H9 (cell line): ENCODE data around the gene C1QA. TPM values are rescaled to one million over a fixed set of nuclear protein-coding genes. Genes with fewer than 3 reads are reported as not detected.

ENCODE experiments used
- DNase-seq: peaks from one replicate; pipeline ENCODE4 v3.0.0-alpha.2; 2017
- H2AFZ ChIP-seq: one replicate; pipeline ENCODE4 v1.6.1; 2013; ENCODE audit warnings: mild to moderate bottlenecking, low read length, control low read depth, moderate library complexity
- H2AK5ac ChIP-seq: 2 replicates; pipeline ENCODE4 v1.6.1; 2013; ENCODE audit warnings: low read length, control low read depth, mixed read lengths; ENCODE audit not compliant: insufficient read length
- H2BK120ac ChIP-seq: one replicate; pipeline ENCODE4 v1.6.1; 2013; ENCODE audit warnings: low read depth, mild to moderate bottlenecking, low read length, control low read depth, inconsistent platforms; ENCODE audit not compliant: poor library complexity, severe bottlenecking
- H2BK12ac ChIP-seq: 2 replicates; pipeline ENCODE4 v1.6.1; 2013; ENCODE audit warnings: low read length, control low read depth, mixed read lengths, low read depth; ENCODE audit not compliant: insufficient read length
- H2BK15ac ChIP-seq: 2 replicates; pipeline ENCODE4 v1.6.1; 2013; ENCODE audit warnings: low read depth, low read length, control low read depth
- H2BK20ac ChIP-seq: one replicate; pipeline ENCODE4 v1.6.1; 2013; ENCODE audit warnings: low read depth, mild to moderate bottlenecking, low read length, control low read depth, inconsistent platforms; ENCODE audit not compliant: poor library complexity, severe bottlenecking
- H2BK5ac ChIP-seq: 2 replicates; pipeline ENCODE4 v1.6.1; 2013; ENCODE audit warnings: low read length, control low read depth, mixed read lengths; ENCODE audit not compliant: insufficient read length
- H3K14ac ChIP-seq: 2 replicates; pipeline ENCODE4 v1.6.1; 2013; ENCODE audit warnings: low read length, control low read depth; ENCODE audit not compliant: insufficient read depth
- H3K18ac ChIP-seq: 2 replicates; pipeline ENCODE4 v1.6.1; 2013; ENCODE audit warnings: low read depth, mild to moderate bottlenecking, mixed read lengths, low read length, control low read depth; ENCODE audit not compliant: insufficient read length
- H3K23ac ChIP-seq: 2 replicates; pipeline ENCODE4 v1.6.1; 2013; ENCODE audit warnings: low read length, control low read depth, mixed read lengths, low read depth; ENCODE audit not compliant: insufficient read length
- H3K23me2 ChIP-seq: 2 replicates; pipeline ENCODE4 v1.6.1; 2013; ENCODE audit warnings: low read depth, mild to moderate bottlenecking, mixed read lengths, low read length, control low read depth; ENCODE audit not compliant: insufficient read length, poor library complexity, severe bottlenecking
- H3K27ac ChIP-seq: 2 replicates; pipeline ENCODE4 v1.5.1; 2013; ENCODE audit warnings: low read length, control low read depth, mixed read lengths, low read depth; ENCODE audit not compliant: insufficient read length
- H3K27me3 ChIP-seq: 2 replicates; pipeline ENCODE4 v1.6.1; 2013; ENCODE audit warnings: low read length, control low read depth, inconsistent platforms; ENCODE audit not compliant: insufficient read depth
- H3K4ac ChIP-seq: 2 replicates; pipeline ENCODE4 v1.6.1; 2013; ENCODE audit warnings: low read depth, mild to moderate bottlenecking, control low read depth, inconsistent platforms, low read length, moderate library complexity
- H3K4me1 ChIP-seq: 2 replicates; pipeline ENCODE4 v1.6.1; 2013; ENCODE audit warnings: low read length, control low read depth, inconsistent platforms; ENCODE audit not compliant: insufficient read depth
- H3K4me2 ChIP-seq: 2 replicates; pipeline ENCODE4 v1.6.1; 2013; ENCODE audit warnings: low read length, control low read depth, mixed read lengths; ENCODE audit not compliant: insufficient read length, insufficient read depth
- H3K56ac ChIP-seq: 2 replicates; pipeline ENCODE4 v1.6.1; 2013; ENCODE audit warnings: low read depth, mild to moderate bottlenecking, mixed read lengths, low read length, control low read depth; ENCODE audit not compliant: insufficient read length
- H3K79me1 ChIP-seq: 2 replicates; pipeline ENCODE4 v1.6.1; 2013; ENCODE audit warnings: low read depth, mild to moderate bottlenecking, moderate library complexity, low read length, control low read depth, inconsistent platforms; ENCODE audit not compliant: insufficient read depth, poor library complexity, severe bottlenecking
- H3K79me2 ChIP-seq: 2 replicates; pipeline ENCODE4 v1.6.1; 2013; ENCODE audit warnings: low read length, control low read depth, inconsistent platforms; ENCODE audit not compliant: insufficient read depth
- H3K9ac ChIP-seq: 2 replicates; pipeline ENCODE4 v1.6.1; 2013; ENCODE audit warnings: low read length, control low read depth, mixed read lengths; ENCODE audit not compliant: insufficient read length; ENCODE audit errors: extremely low read depth
- H3K9me3 ChIP-seq: one replicate; pipeline ENCODE4 v1.6.1; 2013; ENCODE audit warnings: low read depth, low read length, inconsistent platforms; ENCODE audit not compliant: control insufficient read depth
- H3T11ph ChIP-seq: one replicate; pipeline ENCODE4 v1.6.1; 2013; ENCODE audit warnings: mild to moderate bottlenecking, low read length, control low read depth, inconsistent platforms
- H4K20me1 ChIP-seq: one replicate; pipeline ENCODE4 v1.6.1; 2013; ENCODE audit not compliant: control insufficient read depth, insufficient read length, insufficient read depth
- H4K5ac ChIP-seq: 2 replicates; pipeline ENCODE4 v1.6.1; 2013; ENCODE audit warnings: low read depth, mild to moderate bottlenecking, mixed read lengths, low read length, control low read depth; ENCODE audit not compliant: insufficient read length
- H4K8ac ChIP-seq: replicated peaks from 2 replicates; pipeline ENCODE4 v1.6.1; 2013; ENCODE audit warnings: low read length, control low read depth, mixed read lengths, low read depth; ENCODE audit not compliant: insufficient read length
- H4K91ac ChIP-seq: 2 replicates; pipeline ENCODE4 v1.6.1; 2013; ENCODE audit warnings: low read depth, mild to moderate bottlenecking, moderate library complexity, mixed read lengths, low read length, control low read depth; ENCODE audit not compliant: insufficient read length
- H3K27ac Mint-ChIP-seq, 3 experiments: 2 replicates in 2 of 3; 3 replicates in 1 of 3; pipeline ENCODE4 v1.8.0; 2020 to 2021; ENCODE audit warnings: mixed read lengths in 3 of 3, mild to moderate bottlenecking in 1 of 3, moderate library complexity in 1 of 3
- H3K27me3 Mint-ChIP-seq: 2 replicates; pipeline ENCODE4 v1.8.0; 2021; ENCODE audit warnings: low read depth, mild to moderate bottlenecking, moderate library complexity, mixed read lengths
- H3K36me3 Mint-ChIP-seq, 3 experiments: 2 replicates in 2 of 3; 3 replicates in 1 of 3; pipeline ENCODE4 v1.8.0; 2020 to 2021; ENCODE audit warnings: low read depth in 3 of 3, mixed read lengths in 3 of 3; ENCODE audit not compliant: insufficient read depth in 1 of 3
- H3K4me1 Mint-ChIP-seq, 2 experiments: 2 replicates each; pipeline ENCODE4 v1.8.0; 2020; ENCODE audit warnings: mixed read lengths in 2 of 2
- H3K4me3 Mint-ChIP-seq, 2 experiments: 2 replicates in 1 of 2; 3 replicates in 1 of 2; pipeline ENCODE4 v1.8.0; 2020 to 2021; ENCODE audit warnings: mild to moderate bottlenecking in 2 of 2, mixed read lengths in 2 of 2, moderate library complexity in 1 of 2
- H3K9me3 Mint-ChIP-seq, 2 experiments: 2 replicates in 1 of 2; 3 replicates in 1 of 2; pipeline ENCODE4 v1.8.0; 2020; ENCODE audit warnings: mild to moderate bottlenecking in 2 of 2, mixed read lengths in 2 of 2, moderate library complexity in 1 of 2
- WGBS: extraction: QIAGEN DNeasy Blood & Tissue Kit; methylation state at CpG from one replicate; pipeline ENCODE4 v1.1.7; 2013; ENCODE audit warnings: missing lambda C conversion rate, low lambda C conversion rate, mixed read lengths; ENCODE audit not compliant: insufficient read length; ENCODE audit errors: extremely low coverage; 5-methylcytosine and 5-hydroxymethylcytosine counted together
- total RNA-seq: library from RNA; stranded (reverse); gene quantifications from 2 replicates; pipeline ENCODE4 v1.2.1, GENCODE V29; 2021
- TF ChIP-seq, protein P1 (sequence below): fragments of 200-600 bp; sonication (generic); conservative IDR thresholded peaks from 3 replicates; pipeline ENCODE4 v1.8.0; 2021; ENCODE audit warnings: antibody characterized with exemption, mild to moderate bottlenecking

The C1QA gene
- total RNA-seq, 1 experiment from 2014 or later = not detected

DNA sequence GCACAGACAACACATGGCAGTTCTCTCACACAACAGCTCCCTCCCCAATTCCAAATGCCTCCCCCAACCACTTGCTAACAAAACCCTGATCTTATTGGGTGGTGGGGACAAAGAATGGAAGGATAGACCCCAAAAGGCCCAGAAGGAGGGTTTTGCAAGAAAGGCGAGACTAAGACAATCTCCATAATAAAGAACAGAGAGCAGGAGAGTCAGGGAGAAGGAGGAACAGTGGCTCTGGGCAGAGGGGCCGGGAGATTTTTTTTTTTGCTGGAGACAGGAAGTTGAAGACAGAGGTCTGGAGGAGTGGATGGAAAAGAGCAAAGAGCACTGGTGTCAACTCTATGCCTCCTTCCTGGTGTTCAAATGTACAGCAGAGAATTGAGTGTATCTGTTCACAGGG lies 6.5 kb upstream of the C1QA start:
- Histone ChIP-seq H3K18ac (no peak overlapping the region), H2BK12ac (no peak overlapping the region), H4K8ac (no peak overlapping the region), H2BK5ac (no peak overlapping the region), H3K79me1 (no peaks in the 10 kb centered on the region), H4K20me1 (no peaks in the 10 kb centered on the region), H2BK20ac (no peak overlapping the region), H3K14ac (no peak overlapping the region), H3K23me2 (no peaks in the 10 kb centered on the region), H3K4ac (no peak overlapping the region), H2BK120ac (no peak overlapping the region), H2AK5ac (no peak overlapping the region), H4K91ac (no peak overlapping the region), H3K9me3 (no peaks in the 10 kb centered on the region), H3K27me3 (no peaks in the 10 kb centered on the region), H3K4me2 (peak overlapping the region; percentile 17), H3K79me2 (no peaks in the 10 kb centered on the region), H3K27ac (no peak overlapping the region), H2AFZ (no peak overlapping the region), H2BK15ac (no peak overlapping the region), H3K9ac (no peak overlapping the region), H4K5ac (no peak overlapping the region), H3T11ph (no peak overlapping the region), H3K23ac (no peak overlapping the region), H3K4me1 (peaks cover 5% of the 10 kb centered on the region), H3K56ac (no peak overlapping the region)
- Mint-ChIP-seq H3K4me1 (peaks cover 56 to 65% of the 10 kb centered on the region in 2 experiments), H3K27me3 (peaks cover 6% of the 10 kb centered on the region), H3K27ac (peak overlapping the region in 2 of 3 experiments; percentile 49 to 87; a peak in 5 of 7 replicates), H3K36me3 (no peaks in the 10 kb centered on the region), H3K9me3 (peaks cover 0 to 6% of the 10 kb centered on the region in 2 experiments; a peak in 1 of 5 replicates), H3K4me3 (peak overlapping the region in 1 of 2 experiments; percentile 55; a peak in 3 of 5 replicates)
- TF ChIP-seq, protein P1, sequence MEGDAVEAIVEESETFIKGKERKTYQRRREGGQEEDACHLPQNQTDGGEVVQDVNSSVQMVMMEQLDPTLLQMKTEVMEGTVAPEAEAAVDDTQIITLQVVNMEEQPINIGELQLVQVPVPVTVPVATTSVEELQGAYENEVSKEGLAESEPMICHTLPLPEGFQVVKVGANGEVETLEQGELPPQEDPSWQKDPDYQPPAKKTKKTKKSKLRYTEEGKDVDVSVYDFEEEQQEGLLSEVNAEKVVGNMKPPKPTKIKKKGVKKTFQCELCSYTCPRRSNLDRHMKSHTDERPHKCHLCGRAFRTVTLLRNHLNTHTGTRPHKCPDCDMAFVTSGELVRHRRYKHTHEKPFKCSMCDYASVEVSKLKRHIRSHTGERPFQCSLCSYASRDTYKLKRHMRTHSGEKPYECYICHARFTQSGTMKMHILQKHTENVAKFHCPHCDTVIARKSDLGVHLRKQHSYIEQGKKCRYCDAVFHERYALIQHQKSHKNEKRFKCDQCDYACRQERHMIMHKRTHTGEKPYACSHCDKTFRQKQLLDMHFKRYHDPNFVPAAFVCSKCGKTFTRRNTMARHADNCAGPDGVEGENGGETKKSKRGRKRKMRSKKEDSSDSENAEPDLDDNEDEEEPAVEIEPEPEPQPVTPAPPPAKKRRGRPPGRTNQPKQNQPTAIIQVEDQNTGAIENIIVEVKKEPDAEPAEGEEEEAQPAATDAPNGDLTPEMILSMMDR = no peak
- no CpG with 5 or more reads among the region's 2 CpGs for WGBS
- no peak for DNase-seq
